Naive B cell (primary cell): ENCODE data around the gene RPRD2. TPM values are rescaled to one million over a fixed set of nuclear protein-coding genes. Genes with fewer than 3 reads are reported as not detected.
"Not testable (repeated sequence)": the region's sequence is repeated elsewhere in the genome, so short reads cannot be mapped to it uniquely, and the experiment has no call there.

Source experiments
- ATAC-seq, 2 donors: fragments of 150-1000 bp; cut with Tn5 transposase; 2 replicates each; pipeline ENCODE4 v1.10.0; 2021; ENCODE audit warnings: low read depth in 2 of 2, mild to moderate bottlenecking in 2 of 2, moderate library complexity in 2 of 2
- DNase-seq: peaks from one replicate; pipeline ENCODE4 v3.0.0; 2022
- H3K27ac Mint-ChIP-seq, 6 donors: one replicate each; pipeline ENCODE4 v1.8.0; 2020 to 2022; ENCODE audit warnings: mild to moderate bottlenecking in 6 of 6, mixed read lengths in 6 of 6, moderate library complexity in 5 of 6, inconsistent platforms in 2 of 6
- H3K27me3 Mint-ChIP-seq, 3 donors: one replicate each; pipeline ENCODE4 v1.8.0; 2021 to 2022; ENCODE audit warnings: mixed read lengths in 3 of 3, mild to moderate bottlenecking in 1 of 3
- H3K36me3 Mint-ChIP-seq, 2 donors: one replicate each; pipeline ENCODE4 v1.8.0; 2020 to 2022; ENCODE audit warnings: mixed read lengths in 2 of 2, inconsistent platforms in 1 of 2, mild to moderate bottlenecking in 1 of 2
- H3K4me1 Mint-ChIP-seq, 3 donors: one replicate each; pipeline ENCODE4 v1.8.0; 2020 to 2022; ENCODE audit warnings: mixed read lengths in 3 of 3, inconsistent platforms in 1 of 3, mild to moderate bottlenecking in 1 of 3, moderate library complexity in 1 of 3
- H3K4me3 Mint-ChIP-seq, 8 donors: one replicate each; pipeline ENCODE4 v1.8.0; 2020 to 2022; ENCODE audit warnings: mild to moderate bottlenecking in 8 of 8, mixed read lengths in 8 of 8, moderate library complexity in 8 of 8, inconsistent platforms in 2 of 8
- H3K9me3 Mint-ChIP-seq, 7 donors: one replicate each; pipeline ENCODE4 v1.8.0; 2020 to 2022; ENCODE audit warnings: mixed read lengths in 7 of 7, mild to moderate bottlenecking in 5 of 7, inconsistent platforms in 2 of 7, moderate library complexity in 1 of 7
- polyA plus RNA-seq, 6 donors: library from polyadenylated mRNA; unstranded; fragments of 300-500 nt; fragmentation: Illumina TruSeq; gene quantifications; one replicate each; pipeline ENCODE4 v1.2.3, GENCODE V29; 2021; ENCODE audit warnings: low read depth in 6 of 6

Gene RPRD2
- polyA plus RNA-seq: 10 to 100 TPM in 5 of 6 donors, 1 to 10 TPM in 1; 2.6 to 49.9 (median 28.6) TPM

DNA sequence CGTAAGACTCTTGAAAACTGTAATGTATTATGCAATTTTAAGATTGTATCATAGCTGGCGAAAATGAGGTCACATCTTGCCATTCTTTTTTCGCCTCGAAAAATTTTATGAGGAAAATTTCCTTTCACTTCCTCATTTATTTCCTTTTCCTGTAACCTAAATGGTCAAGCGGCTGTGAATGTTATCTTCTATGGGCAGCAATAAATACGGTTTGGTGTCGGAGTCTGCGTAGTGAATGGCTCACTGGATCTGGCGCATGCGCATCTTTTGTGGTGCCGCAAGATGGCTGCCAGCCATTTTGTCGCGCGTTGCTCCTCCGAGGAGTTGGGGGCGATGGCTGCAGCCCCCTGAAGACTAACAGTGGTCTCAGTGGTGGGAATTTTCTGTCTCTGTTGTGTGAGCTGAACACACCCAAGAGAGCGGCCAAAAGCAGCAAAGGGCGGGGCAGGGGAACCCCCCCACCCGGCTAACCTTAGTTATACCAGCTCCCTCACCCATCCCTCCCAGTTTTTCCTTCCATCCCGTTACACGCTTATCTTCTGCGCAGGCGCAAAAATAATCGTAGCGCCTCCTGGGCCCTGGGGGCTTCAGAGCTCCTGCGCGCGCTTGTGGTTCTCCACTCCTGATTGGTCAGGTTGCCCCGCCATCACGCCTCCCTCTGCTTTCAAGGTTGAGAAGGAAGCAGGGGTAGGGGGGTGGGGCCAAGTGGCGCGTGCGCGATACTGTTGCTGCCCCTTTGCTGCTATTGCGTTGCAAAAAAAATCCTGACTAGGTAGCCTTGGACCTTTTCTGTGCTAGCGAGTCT lies at the start of gene RPRD2:
RPRD2 (plus strand) TSS at position 722 of the 805 bp plus-strand sequence. CDS start 568 bp downstream, outside the sequence.
- ATAC-seq (peak; percentile 89), DNase-seq (peak; percentile 98)
- peaks cover 14% of the 10 kb centered on the region in 2 donors for H3K36me3 Mint-ChIP-seq
- H3K4me1 Mint-ChIP-seq: peaks cover 22 to 40% (median 34%) of the 10 kb centered on the region in 3 donors
- H3K27me3 Mint-ChIP-seq: no peaks in the 10 kb centered on the region
- H3K4me3 Mint-ChIP-seq: peak within 1 kb of the TSS; percentile 95 to 99 (median 96)
- peak within 1 kb of the TSS; percentile 98 to 99 (median 99) for H3K27ac Mint-ChIP-seq
- peaks cover 0 to 14% (median 7%) of the 10 kb centered on the region in 7 donors for H3K9me3 Mint-ChIP-seq

DNA sequence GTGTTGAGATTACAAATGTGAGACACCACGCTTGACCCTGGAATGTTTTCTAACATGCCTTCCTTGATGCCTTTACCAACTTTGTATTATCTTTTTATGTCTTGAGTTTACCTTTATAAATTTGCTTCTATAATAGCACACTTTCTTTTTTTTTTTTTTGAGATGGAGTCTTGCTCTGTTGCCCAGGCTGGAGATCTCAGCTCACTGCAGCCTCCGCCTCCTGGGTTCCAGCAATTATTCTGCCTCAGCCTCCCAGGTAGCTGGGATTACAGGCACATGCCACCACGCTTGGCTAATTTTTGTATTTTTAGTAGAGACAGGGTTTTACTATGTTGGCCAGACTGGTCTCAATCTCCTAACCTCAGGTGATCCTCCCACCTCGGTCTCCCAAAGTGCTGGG lies 49.3 kb upstream of the RPRD2 start:
- not testable (repeated sequence) for H3K27me3 Mint-ChIP-seq, ATAC-seq, H3K36me3 Mint-ChIP-seq, H3K4me1 Mint-ChIP-seq, H3K4me3 Mint-ChIP-seq, H3K9me3 Mint-ChIP-seq, DNase-seq
- H3K27ac Mint-ChIP-seq: peak overlapping the region in 1 of 6 donors; percentile 41

DNA sequence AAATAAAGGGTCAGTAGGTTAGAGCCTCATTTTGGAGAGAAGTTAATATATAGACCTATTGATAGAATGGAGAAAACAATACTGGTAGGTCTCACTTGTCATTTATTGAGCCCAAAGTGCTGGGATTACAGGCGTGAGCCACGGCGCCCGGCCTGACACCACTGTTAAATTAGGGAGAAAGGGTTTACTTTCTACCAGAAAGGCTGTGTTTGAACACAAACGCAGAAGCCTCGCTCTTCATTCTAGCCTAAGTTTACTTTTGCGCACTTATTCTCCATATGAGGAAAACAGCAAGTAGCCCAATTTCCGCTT lies 43.3 kb upstream of the RPRD2 start:
- Mint-ChIP-seq H3K4me3 (peak overlapping the region; percentile 93 to 100 (median 99)), H3K27ac (peak overlapping the region; percentile 98 to 100 (median 99)), H3K4me1 (peaks cover 10 to 27% (median 17%) of the 10 kb centered on the region in 3 donors), H3K9me3 (no peaks in the 10 kb centered on the region), H3K27me3 (no peaks in the 10 kb centered on the region), H3K36me3 (peaks cover 5 to 8% of the 10 kb centered on the region in 2 donors)
- ATAC-seq (no peak), DNase-seq (no peak)

DNA sequence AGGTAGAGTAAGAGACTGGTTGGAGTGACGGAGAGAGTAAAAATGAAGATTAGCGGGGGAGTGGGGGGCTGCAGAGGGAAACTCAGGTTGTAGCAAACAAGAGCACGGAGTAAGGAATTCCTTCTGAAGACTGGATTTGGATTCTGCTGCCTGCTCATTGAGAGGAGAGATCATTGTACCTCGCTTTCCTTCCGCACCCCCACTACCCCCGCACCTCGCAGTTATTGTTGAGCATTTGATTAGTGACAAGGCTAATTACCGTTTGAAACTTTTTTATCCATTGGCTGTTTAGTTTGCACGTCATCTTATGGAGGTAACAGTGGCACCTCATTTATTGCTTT lies 42.2 kb upstream of the RPRD2 start:
- Mint-ChIP-seq H3K27me3 (no peaks in the 10 kb centered on the region), H3K4me3 (peak overlapping the region; percentile 93 to 100 (median 99)), H3K27ac (peak overlapping the region; percentile 98 to 100 (median 99)), H3K9me3 (no peaks in the 10 kb centered on the region), H3K36me3 (peaks cover 8 to 13% of the 10 kb centered on the region in 2 donors), H3K4me1 (peaks cover 12 to 32% (median 20%) of the 10 kb centered on the region in 3 donors)
- DNase-seq: no peak
- no peak for ATAC-seq

DNA sequence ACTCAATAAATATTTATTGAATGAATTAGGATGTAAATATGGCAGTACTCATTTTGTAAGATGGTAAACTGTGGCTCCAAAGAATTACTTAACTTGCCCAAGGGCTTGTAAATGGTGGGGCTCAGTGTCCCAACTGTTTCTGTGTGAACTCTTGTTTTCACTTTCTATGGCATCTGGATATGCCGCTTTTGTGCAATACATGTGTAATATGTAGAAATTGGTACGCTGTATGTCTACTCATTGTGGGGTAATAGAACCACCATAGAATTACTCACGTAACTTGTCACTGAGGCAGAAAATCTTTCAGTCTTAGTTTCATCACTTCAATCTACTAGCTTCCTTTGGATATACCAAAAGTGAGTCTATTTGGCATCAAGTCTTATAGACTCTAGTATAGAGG lies 41.6 kb upstream of the RPRD2 start:
- Mint-ChIP-seq H3K36me3 (peaks cover 8 to 13% of the 10 kb centered on the region in 2 donors), H3K27me3 (no peaks in the 10 kb centered on the region), H3K4me3 (peak overlapping the region; percentile 41 to 100 (median 98)), H3K4me1 (peaks cover 12 to 32% (median 20%) of the 10 kb centered on the region in 3 donors), H3K9me3 (no peaks in the 10 kb centered on the region), H3K27ac (peak overlapping the region; percentile 68 to 100 (median 98))
- no peak for DNase-seq
- ATAC-seq: no peak

DNA sequence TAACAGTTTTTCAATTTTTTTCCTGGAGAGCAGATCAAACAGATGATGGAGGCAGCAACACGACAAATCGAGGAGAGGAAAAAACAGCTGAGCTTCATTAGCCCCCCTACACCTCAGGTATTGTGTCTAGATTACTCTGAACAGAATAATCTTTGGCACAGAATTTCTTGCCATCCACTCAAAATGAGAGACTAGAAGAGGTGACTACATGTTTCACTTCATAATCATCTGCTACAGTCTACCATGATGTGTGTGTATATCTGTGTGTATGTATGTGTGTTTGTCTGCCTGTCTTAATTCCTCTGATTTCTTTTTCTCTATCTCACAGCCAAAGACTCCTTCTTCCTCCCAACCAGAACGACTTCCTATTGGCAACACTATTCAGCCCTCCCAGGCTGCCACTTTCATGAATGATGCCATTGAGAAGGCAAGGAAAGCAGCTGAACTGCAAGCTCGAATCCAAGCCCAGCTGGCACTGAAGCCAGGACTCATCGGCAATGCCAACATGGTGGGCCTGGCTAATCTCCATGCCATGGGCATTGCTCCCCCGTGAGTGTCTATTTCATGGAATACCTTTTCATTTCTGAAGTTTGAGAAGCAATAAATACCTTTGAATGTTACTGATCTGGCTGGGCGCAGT lies 31.2 kb upstream of the RPRD2 start:
- H3K4me1 Mint-ChIP-seq: peaks cover 7 to 10% (median 10%) of the 10 kb centered on the region in 3 donors
- no peak overlapping the region for H3K27ac Mint-ChIP-seq
- H3K4me3 Mint-ChIP-seq: no peak overlapping the region
- no peak for ATAC-seq
- no peaks in the 10 kb centered on the region for H3K27me3 Mint-ChIP-seq
- peaks cover 19 to 32% of the 10 kb centered on the region in 2 donors for H3K36me3 Mint-ChIP-seq
- DNase-seq: no peak
- H3K9me3 Mint-ChIP-seq: peaks cover 0 to 1% (median 0%) of the 10 kb centered on the region in 7 donors

DNA sequence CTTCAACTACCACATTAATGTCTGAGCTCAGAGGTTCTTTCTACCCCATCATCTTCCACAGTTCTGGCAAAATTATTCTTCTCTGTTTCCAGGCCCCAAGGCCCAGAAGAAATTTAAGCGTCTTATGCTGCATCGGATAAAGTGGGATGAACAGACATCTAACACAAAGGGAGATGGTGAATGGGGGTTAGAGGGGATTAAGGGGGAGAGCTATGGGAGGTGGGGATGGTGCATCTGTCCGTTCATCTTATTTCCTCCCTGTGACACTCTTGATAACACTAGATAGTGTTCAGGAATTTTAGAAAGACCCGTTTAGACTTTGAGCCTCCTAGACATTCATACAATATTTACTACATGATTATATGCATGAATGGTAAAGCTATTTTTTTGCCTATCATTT lies 17.6 kb upstream of the RPRD2 start:
- peaks cover 14 to 28% of the 10 kb centered on the region in 2 donors for H3K36me3 Mint-ChIP-seq
- H3K9me3 Mint-ChIP-seq: no peaks in the 10 kb centered on the region
- no peaks in the 10 kb centered on the region for H3K27me3 Mint-ChIP-seq
- no peak for DNase-seq
- H3K4me1 Mint-ChIP-seq: no peaks in the 10 kb centered on the region
- H3K27ac Mint-ChIP-seq: no peak overlapping the region
- no peak overlapping the region for H3K4me3 Mint-ChIP-seq
- ATAC-seq: no peak

DNA sequence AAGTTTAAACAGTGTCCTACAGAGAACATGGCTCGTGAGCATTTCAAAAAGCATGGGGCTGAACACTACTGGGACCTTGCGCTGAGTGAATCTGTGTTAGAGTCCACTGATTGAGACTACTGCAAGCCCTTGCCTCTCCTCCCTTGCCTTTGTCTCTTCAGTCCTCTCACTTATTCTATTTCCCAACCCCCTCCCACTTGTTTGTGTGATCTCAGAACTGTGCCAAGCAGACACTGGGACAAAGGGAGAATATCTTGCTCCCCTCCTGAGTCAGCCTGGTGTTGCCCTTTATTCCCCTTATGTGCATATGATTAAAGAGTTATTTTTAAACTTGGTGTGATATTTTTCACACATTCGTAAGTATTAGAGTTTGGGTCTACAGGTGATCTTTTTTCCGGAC lies 11.1 kb upstream of the RPRD2 start:
- Mint-ChIP-seq H3K27ac (peak overlapping the region in 1 of 6 donors; percentile 46), H3K27me3 (no peaks in the 10 kb centered on the region), H3K36me3 (peaks cover 12 to 19% of the 10 kb centered on the region in 2 donors)

DNA sequence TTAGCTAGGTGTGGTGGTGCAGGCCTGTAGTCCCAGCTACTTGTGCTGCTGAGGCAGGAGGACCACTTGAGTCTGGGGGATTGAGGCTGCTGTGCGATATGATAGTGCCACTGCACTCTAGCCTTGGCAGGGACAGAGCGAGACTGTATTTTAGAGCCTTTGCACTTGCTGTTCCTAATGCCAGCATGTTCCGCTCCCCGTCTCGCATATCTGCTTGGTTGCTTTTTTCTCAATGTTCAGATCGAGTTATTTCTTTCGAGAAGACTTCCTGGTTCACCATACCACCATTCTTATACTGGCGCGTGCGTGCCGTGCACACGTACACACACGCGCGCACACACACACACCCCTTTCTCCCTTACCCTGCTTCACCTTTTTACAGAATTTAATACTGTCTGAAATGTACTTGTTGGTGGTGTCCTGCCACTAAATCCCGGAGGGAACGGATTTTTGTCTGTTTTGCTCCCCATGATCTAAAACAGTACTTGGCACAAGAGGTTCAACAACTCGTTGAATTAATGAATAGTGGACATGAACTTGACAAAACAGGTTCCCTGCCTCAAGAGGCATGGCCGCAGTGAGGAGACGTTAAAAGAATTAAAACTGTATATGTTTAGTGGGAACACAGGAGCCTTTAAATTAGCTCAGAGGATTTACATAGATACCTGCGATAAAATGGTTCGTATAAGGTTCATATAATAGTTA lies 1.1 kb upstream of the RPRD2 start:
- no peak for ATAC-seq
- H3K9me3 Mint-ChIP-seq: peaks cover 0 to 14% (median 7%) of the 10 kb centered on the region in 7 donors
- peaks cover 22 to 39% (median 34%) of the 10 kb centered on the region in 3 donors for H3K4me1 Mint-ChIP-seq
- H3K27me3 Mint-ChIP-seq: no peaks in the 10 kb centered on the region
- H3K36me3 Mint-ChIP-seq: peaks cover 14% of the 10 kb centered on the region in 2 donors
- peak; percentile 9 for DNase-seq
- peak overlapping the region; percentile 95 to 99 (median 96) for H3K4me3 Mint-ChIP-seq
- H3K27ac Mint-ChIP-seq: peak overlapping the region; percentile 98 to 99 (median 99)

More for the DNA sequence above, 11.1 kb upstream of the RPRD2 start:
- Mint-ChIP-seq H3K4me1 (peaks cover 0 to 4% (median 0%) of the 10 kb centered on the region in 3 donors), H3K4me3 (no peak overlapping the region), H3K9me3 (no peaks in the 10 kb centered on the region)
- no peak for DNase-seq
- ATAC-seq: no peak

DNA sequence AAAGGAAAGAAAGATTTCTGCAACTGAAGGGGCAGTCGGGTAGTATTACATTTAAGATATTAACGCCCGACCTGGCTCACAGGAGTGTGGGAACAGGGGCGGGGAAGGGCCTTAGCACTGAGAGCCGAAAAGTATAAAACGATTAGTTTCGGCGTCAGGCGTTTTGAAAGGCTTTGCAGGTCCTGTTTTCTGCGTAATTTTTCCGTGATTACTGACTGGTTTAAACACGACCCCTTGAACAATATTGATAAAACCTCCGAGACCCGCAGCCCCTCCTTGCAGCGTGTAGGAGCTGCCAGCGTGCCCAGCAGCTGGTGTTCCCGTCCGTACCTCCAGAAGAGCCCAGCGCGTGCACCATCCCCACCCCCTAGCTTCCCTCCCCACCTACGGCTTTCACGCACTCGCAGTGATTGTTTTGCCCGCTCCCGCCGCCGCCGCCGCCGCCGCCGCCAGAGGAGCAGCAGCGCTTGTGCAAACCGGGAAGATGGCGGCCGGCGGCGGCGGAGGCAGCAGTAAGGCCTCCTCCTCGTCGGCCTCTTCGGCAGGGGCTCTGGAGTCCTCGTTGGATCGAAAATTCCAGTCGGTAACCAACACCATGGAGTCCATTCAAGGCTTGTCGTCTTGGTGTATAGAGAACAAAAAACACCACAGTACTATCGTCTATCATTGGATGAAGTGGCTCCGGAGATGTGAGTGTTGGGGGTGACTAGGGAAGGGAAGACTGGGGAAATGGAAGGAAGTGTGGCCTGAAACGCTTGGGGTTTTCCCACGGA lies 470 bp downstream of the RPRD2 start:
- H3K36me3 Mint-ChIP-seq: peaks cover 14% of the 10 kb centered on the region in 2 donors

DNA sequence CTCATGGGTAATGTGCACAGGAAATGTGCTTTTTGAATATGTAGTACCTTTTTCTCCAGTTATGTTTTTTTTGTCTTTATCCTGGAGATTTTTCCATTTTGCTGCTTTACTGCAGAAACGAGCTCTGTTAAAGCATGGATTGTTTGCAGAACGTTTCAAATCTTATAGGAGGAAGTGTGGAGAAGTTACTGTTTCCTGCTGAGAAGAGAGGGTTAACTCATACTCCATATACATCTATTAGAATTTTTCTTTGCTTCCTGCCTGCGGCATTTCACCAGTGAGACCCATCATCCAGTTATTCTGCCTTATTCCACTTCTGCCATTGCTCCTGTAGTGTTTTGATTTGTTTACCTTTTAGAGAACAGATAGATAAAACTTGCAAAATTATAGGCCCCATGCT lies 2.0 kb downstream of the RPRD2 start:
- Mint-ChIP-seq H3K4me3 (peak overlapping the region; percentile 95 to 99 (median 96)), H3K27me3 (no peaks in the 10 kb centered on the region), H3K9me3 (peaks cover 0 to 14% (median 7%) of the 10 kb centered on the region in 7 donors), H3K27ac (peak overlapping the region; percentile 96 to 99 (median 98)), H3K36me3 (peaks cover 14 to 19% of the 10 kb centered on the region in 2 donors), H3K4me1 (peaks cover 26 to 46% (median 36%) of the 10 kb centered on the region in 3 donors)
- ATAC-seq (no peak), DNase-seq (no peak)

More for the DNA sequence above, 470 bp downstream of the RPRD2 start:
- Mint-ChIP-seq H3K27me3 (no peaks in the 10 kb centered on the region), H3K4me3 (peak overlapping the region; percentile 95 to 99 (median 96)), H3K9me3 (peaks cover 0 to 14% (median 7%) of the 10 kb centered on the region in 7 donors), H3K4me1 (peaks cover 22 to 40% (median 34%) of the 10 kb centered on the region in 3 donors), H3K27ac (peak overlapping the region; percentile 98 to 99 (median 99))
- peak; percentile 43 to 44 for ATAC-seq
- peak; percentile 75 for DNase-seq

DNA sequence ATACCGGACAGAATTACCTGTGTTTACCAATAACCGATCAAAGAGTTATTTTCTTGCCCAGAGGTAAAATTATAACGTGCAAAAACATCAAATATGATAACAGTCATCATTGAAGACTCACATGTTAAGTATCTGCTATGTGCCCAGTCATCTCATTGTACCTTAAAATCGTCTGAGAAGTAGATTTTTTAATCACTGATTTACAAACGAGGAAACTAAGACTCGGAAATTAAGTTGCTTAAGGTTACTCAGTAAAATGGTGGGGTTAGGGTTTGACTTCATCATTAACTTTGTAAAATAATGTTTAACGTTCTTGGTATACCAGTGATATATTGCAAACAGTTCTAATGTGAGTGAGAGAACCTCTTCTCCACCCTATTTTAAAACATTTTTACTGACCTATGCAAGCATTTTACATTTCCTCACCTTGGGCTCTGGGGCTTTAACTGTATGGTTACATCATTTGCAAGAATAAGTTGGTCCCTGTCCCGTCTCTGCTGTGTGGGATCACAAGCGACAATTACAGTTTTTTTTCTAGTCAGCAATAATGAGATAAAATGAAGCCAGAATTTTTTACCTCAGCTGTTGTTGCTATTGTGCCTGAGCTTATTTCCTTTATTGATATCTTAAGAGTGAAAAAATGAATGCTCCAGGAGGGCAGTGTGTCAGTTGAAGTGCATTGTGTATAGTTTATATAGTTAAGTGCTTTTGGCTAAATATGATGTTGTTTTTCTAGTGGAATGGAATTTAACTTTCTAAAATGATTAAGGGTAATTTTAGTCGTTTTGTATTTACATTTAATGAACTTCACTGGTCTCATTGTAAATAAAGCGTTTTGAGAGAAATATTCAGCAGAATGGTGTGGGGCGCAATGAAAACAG lies 2.7 kb downstream of the RPRD2 start:
- peaks cover 28 to 53% (median 38%) of the 10 kb centered on the region in 3 donors for H3K4me1 Mint-ChIP-seq
- peaks cover 14 to 22% of the 10 kb centered on the region in 2 donors for H3K36me3 Mint-ChIP-seq
- peaks cover 0 to 14% (median 7%) of the 10 kb centered on the region in 7 donors for H3K9me3 Mint-ChIP-seq
- DNase-seq (no peak), ATAC-seq (no peak)
- H3K27me3 Mint-ChIP-seq: no peaks in the 10 kb centered on the region
- H3K4me3 Mint-ChIP-seq: peak overlapping the region; percentile 95 to 99 (median 96)
- H3K27ac Mint-ChIP-seq: peak overlapping the region; percentile 51 to 99 (median 98)
